Karpas-422 (cell line): Measurements from ENCODE around the gene PLCB1. TPM values are rescaled to one million over a fixed set of nuclear protein-coding genes. Genes with fewer than 3 reads are reported as not detected.

Experiments
- DNase-seq: peaks from one replicate; pipeline ENCODE4 v3.0.0-alpha.2; 2015
- H2AFZ ChIP-seq: fragments of 200-600 bp; sonication (generic); 2 replicates; pipeline ENCODE4 v1.6.1; 2014; ENCODE audit warnings: antibody characterized with exemption, low read length, mixed read lengths
- H3K27ac ChIP-seq: fragments of 200-600 bp; sonication (generic); 2 replicates; pipeline ENCODE4 v1.5.1; 2014; ENCODE audit warnings: mild to moderate bottlenecking, low read length, moderate library complexity
- H3K27me3 ChIP-seq: fragments of 200-600 bp; sonication (generic); 2 replicates; pipeline ENCODE4 v1.6.1; 2014; ENCODE audit warnings: low read length, mixed read lengths
- H3K36me3 ChIP-seq: fragments of 200-600 bp; sonication (generic); 2 replicates; pipeline ENCODE4 v1.6.1; 2014; ENCODE audit warnings: low read length, mixed read lengths; ENCODE audit not compliant: insufficient read depth
- H3K4me1 ChIP-seq: fragments of 200-600 bp; sonication (generic); 2 replicates; pipeline ENCODE4 v1.6.1; 2014; ENCODE audit warnings: mild to moderate bottlenecking, low read length, mixed read lengths
- H3K4me2 ChIP-seq: fragments of 200-600 bp; sonication (generic); 2 replicates; pipeline ENCODE4 v1.6.1; 2014; ENCODE audit warnings: low read length, low read depth, mild to moderate bottlenecking; ENCODE audit not compliant: poor library complexity, severe bottlenecking
- H3K4me3 ChIP-seq: fragments of 200-600 bp; sonication (generic); 2 replicates; pipeline ENCODE4 v1.5.1; 2014; ENCODE audit warnings: mild to moderate bottlenecking, antibody characterized with exemption, low read length, mixed read lengths
- H3K79me2 ChIP-seq: fragments of 200-600 bp; sonication (generic); 2 replicates; pipeline ENCODE4 v1.6.1; 2014; ENCODE audit warnings: mild to moderate bottlenecking, low read length, mixed read lengths
- H3K9ac ChIP-seq: fragments of 200-600 bp; sonication (generic); 2 replicates; pipeline ENCODE4 v1.6.0; 2014; ENCODE audit warnings: low read length
- H3K9me2 ChIP-seq: fragments of 200-600 bp; sonication (generic), shearing (Covaris generic); replicated peaks from 2 replicates; pipeline ENCODE4 v1.6.0; 2014; ENCODE audit warnings: mild to moderate bottlenecking, low read length, moderate library complexity; ENCODE audit not compliant: insufficient read depth
- H3K9me3 ChIP-seq: fragments of 300-700, 200-600 bp; sonication (generic); 2 replicates; pipeline ENCODE4 v1.6.1; 2014; ENCODE audit warnings: low read length, mixed read lengths
- H4K20me1 ChIP-seq: fragments of 200-600 bp; sonication (generic); 2 replicates; pipeline ENCODE4 v1.6.1; 2014; ENCODE audit warnings: mild to moderate bottlenecking, antibody characterized with exemption, low read length, low read depth; ENCODE audit not compliant: insufficient read depth
- total RNA-seq: library from RNA; depleted of rRNA; stranded (reverse); fragments of >200 nt; shearing (Covaris generic); gene quantifications from 2 replicates; pipeline ENCODE4 v1.2.3, GENCODE V29; 2014; ENCODE audit warnings: low replicate concordance

The PLCB1 gene
- total RNA-seq, 1 experiment from 2014 or later, result 0.82 TPM

- DNase-seq, result no peak
- Histone ChIP-seq H2AFZ (no peak overlapping the region), H4K20me1 (no peaks in the 10 kb centered on the region), H3K27ac (no peak overlapping the region), H3K4me3 (no peak overlapping the region), H3K9ac (no peak overlapping the region), H3K9me3 (no peaks in the 10 kb centered on the region), H3K4me2 (no peak overlapping the region), H3K79me2 (no peaks in the 10 kb centered on the region), H3K36me3 (no peaks in the 10 kb centered on the region), H3K9me2 (no peaks in the 10 kb centered on the region), H3K4me1 (no peaks in the 10 kb centered on the region), H3K27me3 (no peaks in the 10 kb centered on the region)
Observed at GRCh38 chr20:8271727-8272126, 139.7 kb downstream of the PLCB1 start.

GRCh38 chr20:8272766-8273165 lies 140.7 kb downstream of the PLCB1 start:
- no peaks in the 10 kb centered on the region for H3K36me3 ChIP-seq

GRCh38 chr20:8284902-8285301 lies 152.8 kb downstream of the PLCB1 start:
- Histone ChIP-seq H3K9me3 (no peaks in the 10 kb centered on the region), H3K4me2 (no peak overlapping the region), H2AFZ (no peak overlapping the region), H4K20me1 (no peaks in the 10 kb centered on the region), H3K27me3 (no peaks in the 10 kb centered on the region), H3K4me3 (no peak overlapping the region), H3K36me3 (no peaks in the 10 kb centered on the region), H3K9ac (no peak overlapping the region), H3K4me1 (no peaks in the 10 kb centered on the region), H3K79me2 (no peaks in the 10 kb centered on the region), H3K9me2 (no peaks in the 10 kb centered on the region), H3K27ac (no peak overlapping the region)
- no peak for DNase-seq

More at GRCh38 chr20:8272766-8273165, 140.7 kb downstream of the PLCB1 start:
- Histone ChIP-seq H2AFZ (no peak overlapping the region), H3K9ac (no peak overlapping the region), H3K4me1 (no peaks in the 10 kb centered on the region), H3K9me2 (no peaks in the 10 kb centered on the region), H3K27ac (no peak overlapping the region), H3K4me3 (no peak overlapping the region), H3K79me2 (no peaks in the 10 kb centered on the region), H3K9me3 (no peaks in the 10 kb centered on the region), H4K20me1 (no peaks in the 10 kb centered on the region), H3K27me3 (no peaks in the 10 kb centered on the region), H3K4me2 (no peak overlapping the region)
- no peak for DNase-seq

- H3K9ac ChIP-seq, result no peak overlapping the region
- H4K20me1 ChIP-seq, result no peaks in the 10 kb centered on the region
- no peak overlapping the region for H3K27ac ChIP-seq
- H3K4me3 ChIP-seq, result no peak overlapping the region
- no peaks in the 10 kb centered on the region for H3K9me3 ChIP-seq
- no peak overlapping the region for H2AFZ ChIP-seq
- H3K36me3 ChIP-seq, result no peaks in the 10 kb centered on the region
- H3K4me2 ChIP-seq, result no peak overlapping the region
- DNase-seq, result no peak
- no peaks in the 10 kb centered on the region for H3K9me2 ChIP-seq
- H3K79me2 ChIP-seq, result no peaks in the 10 kb centered on the region
- H3K27me3 ChIP-seq, result no peaks in the 10 kb centered on the region
- H3K4me1 ChIP-seq, result no peaks in the 10 kb centered on the region
Observed at GRCh38 chr20:8287340-8287739, 155.3 kb downstream of the PLCB1 start.

- no peak for DNase-seq
- Histone ChIP-seq H3K27ac (no peak overlapping the region), H2AFZ (no peak overlapping the region), H3K9me2 (no peaks in the 10 kb centered on the region), H3K4me3 (no peak overlapping the region), H3K9me3 (no peaks in the 10 kb centered on the region; the same call in 1 of the 2 replicates), H3K9ac (no peak overlapping the region), H3K27me3 (no peaks in the 10 kb centered on the region), H3K4me1 (no peaks in the 10 kb centered on the region), H4K20me1 (no peaks in the 10 kb centered on the region), H3K36me3 (no peaks in the 10 kb centered on the region), H3K79me2 (no peaks in the 10 kb centered on the region), H3K4me2 (no peak overlapping the region)
Observed at GRCh38 chr20:8291200-8291599, 159.1 kb downstream of the PLCB1 start.

- no peaks in the 10 kb centered on the region for H3K36me3 ChIP-seq
- H2AFZ ChIP-seq, result no peak overlapping the region
- no peaks in the 10 kb centered on the region; the same call in 1 of the 2 replicates for H3K9me3 ChIP-seq
- no peaks in the 10 kb centered on the region for H4K20me1 ChIP-seq
- no peaks in the 10 kb centered on the region for H3K79me2 ChIP-seq
- no peak for DNase-seq
- H3K27me3 ChIP-seq, result no peaks in the 10 kb centered on the region
- no peaks in the 10 kb centered on the region for H3K4me1 ChIP-seq
- no peaks in the 10 kb centered on the region for H3K9me2 ChIP-seq
- no peak overlapping the region for H3K4me3 ChIP-seq
- no peak overlapping the region for H3K4me2 ChIP-seq
- no peak overlapping the region for H3K27ac ChIP-seq
- H3K9ac ChIP-seq, result no peak overlapping the region
Observed at GRCh38 chr20:8291873-8292272, 159.8 kb downstream of the PLCB1 start.

- H3K9ac ChIP-seq, result no peak overlapping the region
- H3K4me2 ChIP-seq, result no peak overlapping the region
- no peak overlapping the region for H2AFZ ChIP-seq
- no peaks in the 10 kb centered on the region; the same call in 1 of the 2 replicates for H3K9me3 ChIP-seq
- no peaks in the 10 kb centered on the region for H3K9me2 ChIP-seq
- H3K27ac ChIP-seq, result no peak overlapping the region
- H3K36me3 ChIP-seq, result no peaks in the 10 kb centered on the region
- no peak for DNase-seq
- no peaks in the 10 kb centered on the region for H3K27me3 ChIP-seq
- no peaks in the 10 kb centered on the region for H4K20me1 ChIP-seq
- no peaks in the 10 kb centered on the region for H3K4me1 ChIP-seq
- H3K4me3 ChIP-seq, result no peak overlapping the region
- no peaks in the 10 kb centered on the region for H3K79me2 ChIP-seq
Observed at GRCh38 chr20:8292793-8293192, 160.7 kb downstream of the PLCB1 start.

GRCh38 chr20:8293750-8294149 lies 161.7 kb downstream of the PLCB1 start:
- H3K36me3 ChIP-seq, result no peaks in the 10 kb centered on the region
- no peaks in the 10 kb centered on the region; the same call in 1 of the 2 replicates for H3K9me3 ChIP-seq
- H2AFZ ChIP-seq, result no peak overlapping the region
- no peaks in the 10 kb centered on the region for H3K4me1 ChIP-seq
- H3K4me2 ChIP-seq, result no peak overlapping the region
- no peak overlapping the region for H3K4me3 ChIP-seq
- no peaks in the 10 kb centered on the region for H3K27me3 ChIP-seq
- H3K79me2 ChIP-seq, result no peaks in the 10 kb centered on the region
- no peak for DNase-seq
- no peak overlapping the region for H3K27ac ChIP-seq
- H3K9ac ChIP-seq, result no peak overlapping the region
- H4K20me1 ChIP-seq, result no peaks in the 10 kb centered on the region
- H3K9me2 ChIP-seq, result no peaks in the 10 kb centered on the region

GRCh38 chr20:8296536-8296935 lies 164.5 kb downstream of the PLCB1 start:
- H3K9me3 ChIP-seq, result no peaks in the 10 kb centered on the region; the same call in 1 of the 2 replicates

More at GRCh38 chr20:8296536-8296935, 164.5 kb downstream of the PLCB1 start:
- H3K9me2 ChIP-seq, result no peaks in the 10 kb centered on the region
- H3K36me3 ChIP-seq, result no peaks in the 10 kb centered on the region
- H3K4me1 ChIP-seq, result no peaks in the 10 kb centered on the region
- H4K20me1 ChIP-seq, result no peaks in the 10 kb centered on the region
- H3K4me2 ChIP-seq, result no peak overlapping the region
- H2AFZ ChIP-seq, result no peak overlapping the region
- H3K27ac ChIP-seq, result no peak overlapping the region
- H3K4me3 ChIP-seq, result no peak overlapping the region
- no peaks in the 10 kb centered on the region for H3K27me3 ChIP-seq
- H3K79me2 ChIP-seq, result no peaks in the 10 kb centered on the region
- DNase-seq, result no peak
- no peak overlapping the region for H3K9ac ChIP-seq
